Caco-2 (cell line): ENCODE results near the gene DYRK4. TPM values are rescaled to one million over a fixed set of nuclear protein-coding genes. Genes with fewer than 3 reads are reported as not detected.

Source experiments
- BruUV-seq: library from RNA; stranded (reverse); fragments of 400-500 nt; replicated peaks from 2 replicates; lab custom pipeline; 2021; lab: Mats Ljungman, UMichigan
- CTCF ChIA-PET: fragments of 300-600 bp; sonication (Branson Sonifier 250); formaldehyde crosslinking; loops from one replicate; lab custom pipeline; 2022; ENCODE audit warnings: antibody characterized with exemption; lab: Charles Lee
- POLR2A ChIA-PET: fragments of 300-600 bp; sonication (Branson Sonifier 250); formaldehyde crosslinking; loops from one replicate; lab custom pipeline; 2022; ENCODE audit warnings: antibody characterized with exemption; lab: Charles Lee
- DNase-seq, 2 experiments: peaks; one replicate each; pipeline versions ENCODE4 v3.0.0 to v3.0.0-alpha.2; 2020 to 2022
- H3K27me3 ChIP-seq: replicated peaks from 2 replicates; pipeline ENCODE4 v1.6.0; 2011; ENCODE audit warnings: low read length; ENCODE audit not compliant: control insufficient read depth, insufficient read depth
- H3K36me3 ChIP-seq: 2 replicates; pipeline ENCODE4 v1.5.1; 2011; ENCODE audit warnings: low read length; ENCODE audit not compliant: control insufficient read depth, insufficient read depth
- H3K4me1 ChIP-seq: fragments of 250-450 bp; sonication (Bioruptor Pico); 2 replicates; pipeline ENCODE4 v1.5.1; 2020; ENCODE audit warnings: mild to moderate bottlenecking
- H3K4me3 ChIP-seq: 2 replicates; pipeline ENCODE4 v1.5.1; 2011; ENCODE audit warnings: low read depth, mild to moderate bottlenecking, control low read depth, low read length
- H3K9me3 ChIP-seq: fragments of 250-450 bp; sonication (Bioruptor Pico); 2 replicates; pipeline ENCODE4 v1.5.1; 2020; ENCODE audit warnings: mild to moderate bottlenecking, moderate library complexity
- H3K27ac Mint-ChIP-seq: one replicate; pipeline ENCODE4 v1.8.0; 2022; ENCODE audit warnings: mixed read lengths; ENCODE audit not compliant: unreplicated experiment
- H3K27me3 Mint-ChIP-seq: one replicate; pipeline ENCODE4 v1.8.0; 2022; ENCODE audit warnings: mixed read lengths; ENCODE audit not compliant: insufficient read depth, unreplicated experiment
- H3K36me3 Mint-ChIP-seq: one replicate; pipeline ENCODE4 v1.8.0; 2022; ENCODE audit warnings: mild to moderate bottlenecking, mixed read lengths; ENCODE audit not compliant: insufficient read depth, unreplicated experiment
- H3K4me1 Mint-ChIP-seq: one replicate; pipeline ENCODE4 v1.8.0; 2022; ENCODE audit warnings: low read depth, mixed read lengths; ENCODE audit not compliant: unreplicated experiment
- H3K4me3 Mint-ChIP-seq: one replicate; pipeline ENCODE4 v1.8.0; 2022; ENCODE audit warnings: mild to moderate bottlenecking, moderate library complexity, mixed read lengths; ENCODE audit not compliant: unreplicated experiment
- H3K9me3 Mint-ChIP-seq: one replicate; pipeline ENCODE4 v1.8.0; 2022; ENCODE audit warnings: mixed read lengths; ENCODE audit not compliant: unreplicated experiment
- intact Hi-C: fragments of 100-400 bp; cut with micrococcal nuclease; formaldehyde crosslinking; loops from one replicate; pipeline ENCODE4 v1.10.0; 2022; ENCODE audit not compliant: unreplicated experiment
- total RNA-seq: library from RNA; stranded (reverse); gene quantifications from 2 replicates; pipeline ENCODE4 v1.2.3, GENCODE V29; 2022
- TF ChIP-seq, protein P1 (sequence below), 2 experiments: fragments of 200-600 bp in 1 of 2; IDR thresholded peaks; 1 replicate in 1 of 2; 2 replicates in 1 of 2; pipeline versions ENCODE4 v1.5.1 to v1.8.0; 2011 to 2022; ENCODE audit warnings: antibody characterized with exemption in 1 of 2, control low read depth in 1 of 2, inconsistent platforms in 1 of 2, low read depth in 1 of 2, low read length in 1 of 2, mild to moderate bottlenecking in 1 of 2, moderate library complexity in 1 of 2; ENCODE audit not compliant: insufficient read depth in 1 of 2, severe bottlenecking in 1 of 2, unreplicated experiment in 1 of 2

The DYRK4 gene
- total RNA-seq, 1 experiment from 2014 or later = 7.7 TPM

DNA sequence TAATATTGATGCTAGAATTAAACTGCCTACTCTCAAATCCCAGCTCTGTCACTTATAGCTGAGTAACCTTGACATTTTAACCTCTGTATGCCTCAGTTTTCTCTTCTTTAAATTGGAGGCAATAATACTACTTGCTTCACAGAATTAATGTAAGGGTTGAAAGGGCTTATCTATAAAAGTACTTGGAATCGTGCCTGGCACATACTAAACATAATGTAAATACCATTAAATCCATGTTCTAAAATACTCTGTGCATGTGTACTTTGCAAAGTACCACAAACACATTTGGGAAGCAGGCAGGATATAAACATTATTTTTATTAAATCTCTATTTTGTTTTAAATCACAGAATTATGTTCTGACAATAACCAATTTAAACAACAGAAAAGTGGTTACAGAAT, 41.9 kb downstream of the DYRK4 start:
- Histone ChIP-seq H3K27me3 (no peaks in the 10 kb centered on the region), H3K4me3 (no peak overlapping the region), H3K4me1 (peaks cover 13% of the 10 kb centered on the region), H3K36me3 (no peaks in the 10 kb centered on the region), H3K9me3 (no peaks in the 10 kb centered on the region)
- BruUV-seq = no TSS peak
- CTCF ChIA-PET = interaction anchor here (0.6 to 1.3 kb wide), 4 partner anchors 13 to 154 kb away, joined by 3 to 5 read pairs (median 4); partner anchors contain the start of genes AKAP3 and NDUFA9
- Mint-ChIP-seq H3K4me1 (peaks cover 22% of the 10 kb centered on the region), H3K4me3 (no peak overlapping the region), H3K36me3 (no peaks in the 10 kb centered on the region), H3K27me3 (peaks cover 27% of the 10 kb centered on the region), H3K9me3 (no peaks in the 10 kb centered on the region), H3K27ac (no peak overlapping the region)
- POLR2A ChIA-PET = no interaction called here
- intact Hi-C loops = loop anchor here (1.0 kb wide), 1 partner anchor 154 kb away; no protein-coding TSS in a partner anchor
- no peak for DNase-seq
- TF ChIP-seq, protein P1, sequence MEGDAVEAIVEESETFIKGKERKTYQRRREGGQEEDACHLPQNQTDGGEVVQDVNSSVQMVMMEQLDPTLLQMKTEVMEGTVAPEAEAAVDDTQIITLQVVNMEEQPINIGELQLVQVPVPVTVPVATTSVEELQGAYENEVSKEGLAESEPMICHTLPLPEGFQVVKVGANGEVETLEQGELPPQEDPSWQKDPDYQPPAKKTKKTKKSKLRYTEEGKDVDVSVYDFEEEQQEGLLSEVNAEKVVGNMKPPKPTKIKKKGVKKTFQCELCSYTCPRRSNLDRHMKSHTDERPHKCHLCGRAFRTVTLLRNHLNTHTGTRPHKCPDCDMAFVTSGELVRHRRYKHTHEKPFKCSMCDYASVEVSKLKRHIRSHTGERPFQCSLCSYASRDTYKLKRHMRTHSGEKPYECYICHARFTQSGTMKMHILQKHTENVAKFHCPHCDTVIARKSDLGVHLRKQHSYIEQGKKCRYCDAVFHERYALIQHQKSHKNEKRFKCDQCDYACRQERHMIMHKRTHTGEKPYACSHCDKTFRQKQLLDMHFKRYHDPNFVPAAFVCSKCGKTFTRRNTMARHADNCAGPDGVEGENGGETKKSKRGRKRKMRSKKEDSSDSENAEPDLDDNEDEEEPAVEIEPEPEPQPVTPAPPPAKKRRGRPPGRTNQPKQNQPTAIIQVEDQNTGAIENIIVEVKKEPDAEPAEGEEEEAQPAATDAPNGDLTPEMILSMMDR (IDR thresholded peaks at IDR 0.05; ENCODE audit: insufficient read depth in 1 of 2, low read depth in 1 of 2, low read length in 1 of 2, severe bottlenecking in 1 of 2, unreplicated experiment in 1 of 2) = no peak

DNA sequence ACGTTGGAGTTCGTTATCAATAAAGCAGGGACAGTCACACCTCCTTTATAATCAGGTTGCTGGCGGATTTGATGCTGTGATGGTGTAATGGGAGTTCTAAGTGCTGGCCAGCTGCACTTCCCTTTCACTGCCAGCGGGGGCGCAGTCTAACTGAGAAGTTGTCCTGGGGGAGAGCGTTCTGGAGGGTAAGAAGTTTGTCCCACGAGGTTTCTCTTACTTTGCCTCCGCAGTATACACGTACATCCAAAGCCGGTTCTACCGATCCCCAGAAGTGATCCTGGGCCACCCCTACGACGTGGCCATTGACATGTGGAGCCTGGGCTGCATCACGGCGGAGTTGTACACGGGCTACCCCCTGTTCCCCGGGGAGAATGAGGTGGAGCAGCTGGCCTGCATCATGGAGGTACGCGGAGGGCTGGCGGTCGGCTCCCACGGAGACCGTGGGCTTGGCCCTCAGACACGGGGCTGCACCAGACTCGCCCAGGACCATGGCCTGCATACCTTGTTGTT, 42.7 kb downstream of the DYRK4 start:
- H3K9me3 ChIP-seq = no peaks in the 10 kb centered on the region
- no peaks in the 10 kb centered on the region for H3K36me3 ChIP-seq
- peaks cover 24% of the 10 kb centered on the region for H3K27me3 Mint-ChIP-seq
- BruUV-seq = no TSS peak
- H3K4me3 ChIP-seq = peak overlapping the region; percentile 43
- H3K4me1 ChIP-seq = peaks cover 13% of the 10 kb centered on the region
- H3K27ac Mint-ChIP-seq = no peak overlapping the region
- no peaks in the 10 kb centered on the region for H3K9me3 Mint-ChIP-seq
- POLR2A ChIA-PET = no interaction called here
- no peaks in the 10 kb centered on the region for H3K27me3 ChIP-seq
- CTCF ChIA-PET = interaction anchor here (0.6 to 1.3 kb wide), 4 partner anchors 13 to 153 kb away, joined by 3 to 5 read pairs (median 4); partner anchors contain the start of genes AKAP3 and NDUFA9
- H3K4me1 Mint-ChIP-seq = peaks cover 22% of the 10 kb centered on the region
- TF ChIP-seq, protein P1 (IDR thresholded peaks at IDR 0.05; ENCODE audit: insufficient read depth in 1 of 2, low read depth in 1 of 2, low read length in 1 of 2, severe bottlenecking in 1 of 2, unreplicated experiment in 1 of 2) = peak; percentile 94 to 96
- intact Hi-C loops = loop anchor here (1.0 kb wide), 1 partner anchor 154 kb away; no protein-coding TSS in a partner anchor
- DNase-seq = peak; percentile 69 to 72
- H3K4me3 Mint-ChIP-seq = peak overlapping the region; percentile 78
- no peaks in the 10 kb centered on the region for H3K36me3 Mint-ChIP-seq

DNA sequence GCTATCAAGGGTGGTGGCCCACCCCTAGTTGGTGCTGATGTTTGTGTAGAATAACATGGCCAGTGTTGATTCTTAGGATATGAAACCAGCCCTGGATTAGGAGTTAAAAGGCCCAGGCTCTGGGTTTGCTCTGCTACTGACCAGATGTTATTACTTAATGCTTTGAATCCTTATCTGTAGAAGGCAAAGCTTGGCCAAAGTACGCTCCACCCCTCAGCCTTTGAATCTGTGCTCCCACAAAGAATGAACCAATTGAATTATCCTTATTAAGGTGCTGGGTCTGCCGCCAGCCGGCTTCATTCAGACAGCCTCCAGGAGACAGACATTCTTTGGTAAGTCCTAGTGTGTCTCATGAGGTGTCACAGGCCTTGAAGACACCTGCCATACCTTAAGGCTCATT, 45.0 kb downstream of the DYRK4 start:
- TF ChIP-seq, protein P1 (IDR thresholded peaks at IDR 0.05; ENCODE audit: insufficient read depth in 1 of 2, low read depth in 1 of 2, low read length in 1 of 2, severe bottlenecking in 1 of 2, unreplicated experiment in 1 of 2) = no peak
- Histone ChIP-seq H3K27me3 (no peaks in the 10 kb centered on the region), H3K36me3 (no peaks in the 10 kb centered on the region), H3K4me3 (no peak overlapping the region), H3K4me1 (peaks cover 13% of the 10 kb centered on the region), H3K9me3 (no peaks in the 10 kb centered on the region)
- DNase-seq = peak; percentile 66 to 70
- Mint-ChIP-seq H3K27me3 (peaks cover 16% of the 10 kb centered on the region), H3K4me3 (no peak overlapping the region), H3K9me3 (no peaks in the 10 kb centered on the region), H3K27ac (peak overlapping the region; percentile 4), H3K4me1 (peaks cover 22% of the 10 kb centered on the region), H3K36me3 (no peaks in the 10 kb centered on the region)
- CTCF ChIA-PET = no interaction called here
- BruUV-seq = no TSS peak
- POLR2A ChIA-PET = interaction anchor here (1.0 kb wide), 1 partner anchor 42 kb away, joined by 6 read pairs; the partner anchor contains the start of genes AKAP3 and NDUFA9
- intact Hi-C loops = loop anchor here (2.0 kb wide), 1 partner anchor 42 kb away; the partner anchor contains the start of genes AKAP3 and NDUFA9
